Hepatocyte (in vitro differentiated cells): ENCODE data around the gene LRBA.

ENCODE experiments used
- CTCF ChIP-seq: fragments of 200-600 bp; sonication (generic); IDR thresholded peaks from 2 replicates; pipeline ENCODE4 v1.5.1; 2016; ENCODE audit warnings: antibody characterized with exemption, mild to moderate bottlenecking; ENCODE audit not compliant: poor library complexity
- EZH2 ChIP-seq: fragments of 200-600 bp; sonication (generic); IDR thresholded peaks from 2 replicates; pipeline ENCODE4 v1.6.1; 2016; ENCODE audit warnings: antibody characterized with exemption, mild to moderate bottlenecking, borderline replicate concordance

DNA sequence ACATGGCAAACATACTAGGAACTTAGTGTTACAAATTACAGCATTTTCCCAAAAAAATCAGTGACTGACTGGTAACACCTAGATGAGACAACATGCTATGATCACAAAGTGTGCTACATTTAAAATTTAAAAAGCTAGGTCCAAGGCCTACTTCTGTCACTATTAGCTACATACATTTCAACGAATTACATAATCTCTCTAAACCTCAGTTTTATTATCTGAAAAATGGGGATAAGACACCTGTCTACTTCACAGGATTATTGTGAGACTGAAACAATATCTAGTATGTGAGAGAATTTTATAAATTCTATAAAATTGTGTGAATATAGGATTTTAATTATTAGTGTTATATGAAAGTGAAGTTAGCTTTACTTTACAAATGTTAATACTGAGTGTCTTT, 708.4 kb downstream of the LRBA start:
- TF ChIP-seq CTCF, result no peak
- no peak for TF ChIP-seq EZH2
